ENCODE measurements around the gene PARP4. TPM values are rescaled to one million over a fixed set of nuclear protein-coding genes. Genes with fewer than 3 reads are reported as not detected.

Gene PARP4
- total and polyA plus RNA-seq, 2 of the 4 experiments (the other 2 are of a cell fraction) = 31.7 to 50.2 TPM

DNA sequence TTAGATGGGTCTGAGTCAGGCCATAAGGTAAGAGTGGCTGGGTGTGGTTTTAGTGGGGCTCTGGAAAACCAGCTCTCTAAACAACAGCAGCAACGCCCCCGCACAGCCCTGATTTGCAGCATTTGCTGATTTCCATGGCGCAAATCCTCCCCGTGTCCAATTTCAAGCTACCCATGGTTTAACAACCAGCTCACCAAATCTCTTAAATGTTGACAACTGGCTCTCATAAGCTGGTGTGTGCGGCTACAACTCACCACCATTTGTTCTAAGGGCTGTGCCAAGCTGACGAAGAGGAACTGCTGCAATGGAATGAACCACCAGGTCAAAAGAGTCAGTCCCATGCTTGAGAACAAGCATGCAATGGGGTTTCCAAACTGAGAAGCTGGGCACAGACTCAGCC lies 22.9 kb downstream of the PARP4 start:
- BruUV-seq (replicated peaks) = no TSS peak

More for the DNA sequence above, 22.9 kb downstream of the PARP4 start:
- H3K56ac ChIP-seq (ENCODE audit: extremely low read depth, insufficient read depth, low read length) = no peak overlapping the region
- H3K27me3 ChIP-seq (ENCODE audit: control insufficient read depth, insufficient read depth, low read length) = no peaks in the 10 kb centered on the region
- no peaks in the 10 kb centered on the region for H3K9me3 ChIP-seq (ENCODE audit: control insufficient read depth, insufficient read depth, low read length)
- dilution Hi-C loops (cut with HindIII; ENCODE audit: low sequenced_read_pairs, unreplicated experiment) = no loop called here
- H4K8ac ChIP-seq (ENCODE audit: low read depth in 2 of 2, low read length in 2 of 2) = no peak overlapping the region
- DNase-seq (no peak), ATAC-seq (ENCODE audit: low read depth) (no peak)
- H3K4me2 ChIP-seq (ENCODE audit: low read depth, low read length) = no peak overlapping the region
- H2BK20ac ChIP-seq (ENCODE audit: low read depth, low read length) = no peak overlapping the region
- no peak overlapping the region for H3K9ac ChIP-seq (ENCODE audit: low read depth, low read length)
- peaks cover 0 to 4% of the 10 kb centered on the region in 2 experiments; a peak in 1 of 4 replicates for H3K79me1 ChIP-seq (ENCODE audit: low read depth in 1 of 2, low read length in 2 of 2)
- intact Hi-C loops (cut with micrococcal nuclease) = no loop called here
- H4K5ac ChIP-seq (ENCODE audit: low read depth, low read length) = no peak overlapping the region
- H3K4me3 ChIP-seq (ENCODE audit: insufficient read depth, low read depth, low read length) = no peak overlapping the region
- no peak overlapping the region for H2BK5ac ChIP-seq (ENCODE audit: low read depth, low read length, poor library complexity, severe bottlenecking)
- H3K4me1 ChIP-seq (ENCODE audit: control insufficient read depth, insufficient read depth, low read length) = no peaks in the 10 kb centered on the region
- H3K4ac ChIP-seq (ENCODE audit: low read depth, low read length) = no peak overlapping the region
- 94% methylated on average over 6 of the region's 6 CpGs; no CpG with 5 or more reads in 1 of the 2 experiments for WGBS, 2 experiments (ENCODE audit: extremely low coverage in 2 of 2, insufficient read length in 1 of 2)
- no peak overlapping the region for H2AFZ ChIP-seq (replicated peaks; ENCODE audit: low read length, poor library complexity)
- H3K36me3 ChIP-seq (ENCODE audit: control insufficient read depth, insufficient read depth, low read length) = peaks cover 41% of the 10 kb centered on the region
- POLR2A ChIA-PET (ENCODE audit: unreplicated experiment) = interaction anchor here (0.6 kb wide), 1 partner anchor 399 kb away, joined by 5 read pairs; no protein-coding TSS in a partner anchor
- H3K27ac ChIP-seq (ENCODE audit: insufficient read depth, low read length) = no peak overlapping the region
- no peak overlapping the region for H2AK5ac ChIP-seq (ENCODE audit: low read depth, low read length)
- CTCF ChIA-PET = no interaction called here
- in situ Hi-C loops (cut with MboI; ENCODE audit: low sequenced_read_pairs) = no loop called here
- H4K91ac ChIP-seq (ENCODE audit: insufficient read depth, low read depth, low read length) = no peak overlapping the region
- no peak overlapping the region for H3K14ac ChIP-seq (replicated peaks; ENCODE audit: low read depth, low read length)
- H2BK120ac ChIP-seq (ENCODE audit: low read depth, low read length) = no peak overlapping the region
- no peak overlapping the region for H3K18ac ChIP-seq (ENCODE audit: low read depth, low read length)
- H4K20me1 ChIP-seq (ENCODE audit: insufficient read depth, low read length) = no peaks in the 10 kb centered on the region
- H2AK9ac ChIP-seq (replicated peaks; ENCODE audit: low read depth, low read length, poor library complexity) = no peak overlapping the region
- H2BK15ac ChIP-seq (ENCODE audit: low read depth, low read length) = no peak overlapping the region
- no peak for TF ChIP-seq POLR2A (IDR thresholded peaks at IDR 0.05; ENCODE audit: low read depth, low read length)
- no peak for TF ChIP-seq FOS (IDR thresholded peaks at IDR 0.05; ENCODE audit: low read depth, low read length)
- TF ChIP-seq, protein P1, sequence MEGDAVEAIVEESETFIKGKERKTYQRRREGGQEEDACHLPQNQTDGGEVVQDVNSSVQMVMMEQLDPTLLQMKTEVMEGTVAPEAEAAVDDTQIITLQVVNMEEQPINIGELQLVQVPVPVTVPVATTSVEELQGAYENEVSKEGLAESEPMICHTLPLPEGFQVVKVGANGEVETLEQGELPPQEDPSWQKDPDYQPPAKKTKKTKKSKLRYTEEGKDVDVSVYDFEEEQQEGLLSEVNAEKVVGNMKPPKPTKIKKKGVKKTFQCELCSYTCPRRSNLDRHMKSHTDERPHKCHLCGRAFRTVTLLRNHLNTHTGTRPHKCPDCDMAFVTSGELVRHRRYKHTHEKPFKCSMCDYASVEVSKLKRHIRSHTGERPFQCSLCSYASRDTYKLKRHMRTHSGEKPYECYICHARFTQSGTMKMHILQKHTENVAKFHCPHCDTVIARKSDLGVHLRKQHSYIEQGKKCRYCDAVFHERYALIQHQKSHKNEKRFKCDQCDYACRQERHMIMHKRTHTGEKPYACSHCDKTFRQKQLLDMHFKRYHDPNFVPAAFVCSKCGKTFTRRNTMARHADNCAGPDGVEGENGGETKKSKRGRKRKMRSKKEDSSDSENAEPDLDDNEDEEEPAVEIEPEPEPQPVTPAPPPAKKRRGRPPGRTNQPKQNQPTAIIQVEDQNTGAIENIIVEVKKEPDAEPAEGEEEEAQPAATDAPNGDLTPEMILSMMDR (conservative IDR thresholded peaks at IDR 0.05; ENCODE audit: low read depth, low read length) = no peak
- TF ChIP-seq BHLHE40 (IDR thresholded peaks at IDR 0.05; ENCODE audit: low read depth, low read length) = no peak
- TF ChIP-seq CHD1 (IDR thresholded peaks at IDR 0.05; ENCODE audit: low read depth, low read length) = no peak
- no peak for TF ChIP-seq NFE2L2 (IDR thresholded peaks at IDR 0.05; ENCODE audit: low read depth, low read length)
- TF ChIP-seq MXI1 (IDR thresholded peaks at IDR 0.05; ENCODE audit: borderline replicate concordance, low read depth, low read length) = no peak
- TF ChIP-seq CEBPB (IDR thresholded peaks at IDR 0.05; ENCODE audit: low read depth, low read length) = no peak
- no peak for TF ChIP-seq SMC3 (IDR thresholded peaks at IDR 0.05; ENCODE audit: low read depth, low read length)
- no peak for TF ChIP-seq RAD21 (IDR thresholded peaks at IDR 0.05; ENCODE audit: low read length)
- TF ChIP-seq MAFK (IDR thresholded peaks at IDR 0.05; ENCODE audit: low read depth, low read length) = no peak
- TF ChIP-seq, protein P2, sequence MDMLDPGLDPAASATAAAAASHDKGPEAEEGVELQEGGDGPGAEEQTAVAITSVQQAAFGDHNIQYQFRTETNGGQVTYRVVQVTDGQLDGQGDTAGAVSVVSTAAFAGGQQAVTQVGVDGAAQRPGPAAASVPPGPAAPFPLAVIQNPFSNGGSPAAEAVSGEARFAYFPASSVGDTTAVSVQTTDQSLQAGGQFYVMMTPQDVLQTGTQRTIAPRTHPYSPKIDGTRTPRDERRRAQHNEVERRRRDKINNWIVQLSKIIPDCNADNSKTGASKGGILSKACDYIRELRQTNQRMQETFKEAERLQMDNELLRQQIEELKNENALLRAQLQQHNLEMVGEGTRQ (IDR thresholded peaks at IDR 0.05; ENCODE audit: low read depth, low read length) = no peak
- no peak for TF ChIP-seq RFX5 (IDR thresholded peaks at IDR 0.05; ENCODE audit: low read depth, low read length)
- TF ChIP-seq, protein P3, sequence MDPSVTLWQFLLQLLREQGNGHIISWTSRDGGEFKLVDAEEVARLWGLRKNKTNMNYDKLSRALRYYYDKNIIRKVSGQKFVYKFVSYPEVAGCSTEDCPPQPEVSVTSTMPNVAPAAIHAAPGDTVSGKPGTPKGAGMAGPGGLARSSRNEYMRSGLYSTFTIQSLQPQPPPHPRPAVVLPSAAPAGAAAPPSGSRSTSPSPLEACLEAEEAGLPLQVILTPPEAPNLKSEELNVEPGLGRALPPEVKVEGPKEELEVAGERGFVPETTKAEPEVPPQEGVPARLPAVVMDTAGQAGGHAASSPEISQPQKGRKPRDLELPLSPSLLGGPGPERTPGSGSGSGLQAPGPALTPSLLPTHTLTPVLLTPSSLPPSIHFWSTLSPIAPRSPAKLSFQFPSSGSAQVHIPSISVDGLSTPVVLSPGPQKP (IDR thresholded peaks at IDR 0.05; ENCODE audit: borderline replicate concordance, low read depth, low read length) = no peak
- H3K9me1 ChIP-seq (ENCODE audit: insufficient read depth, low read length) = no peaks in the 10 kb centered on the region
- H3K23ac ChIP-seq (ENCODE audit: low read depth, low read length) = no peak overlapping the region

All from IMR-90 (cell line).